Measurements from ENCODE around the gene CDH5. TPM values are rescaled to one million over a fixed set of nuclear protein-coding genes. Genes with fewer than 3 reads are reported as not detected.

Gene CDH5
- total RNA-seq, 2 donors from 2014 or later, result 0.18 TPM; not detected in 1

DNA sequence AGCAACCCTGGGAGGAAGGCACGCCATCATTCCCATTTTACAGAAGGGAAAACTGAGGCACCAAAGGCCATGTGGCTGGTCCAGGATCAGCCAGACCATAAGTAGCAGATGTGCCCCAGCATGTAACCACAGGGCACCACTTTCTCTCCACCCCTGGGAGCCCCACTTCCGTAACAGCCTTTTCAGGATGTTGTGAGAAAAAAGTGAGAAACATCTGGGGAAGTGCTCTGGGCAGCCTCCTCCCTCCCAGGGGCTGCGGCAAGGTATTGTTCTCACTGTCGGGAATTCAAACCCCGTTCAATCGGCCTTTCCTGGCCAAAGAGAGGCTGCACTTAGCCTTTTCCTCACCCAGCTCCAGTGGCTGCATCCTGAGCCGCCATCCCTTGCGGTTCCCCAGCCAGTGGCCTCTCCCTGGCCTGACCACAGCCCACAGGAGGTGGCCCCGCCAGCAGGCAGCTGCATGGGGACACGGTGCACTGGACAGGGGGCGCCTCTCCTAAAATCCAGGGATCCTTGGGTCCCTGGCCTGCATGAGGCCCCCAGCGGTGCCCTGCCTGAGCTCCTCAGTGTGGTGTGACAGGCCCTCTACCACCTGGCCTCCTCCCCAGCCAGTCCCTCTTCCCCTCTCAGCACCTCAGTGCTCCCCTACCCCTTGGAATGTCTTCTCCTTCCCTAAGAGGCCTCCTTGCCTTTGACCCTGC is 5.7 kb upstream of the CDH5 start:
- no peaks in the 10 kb centered on the region for H3K36me3 Mint-ChIP-seq (ENCODE audit: low read depth)
- H3K27me3 ChIP-seq (ENCODE audit: control insufficient read depth, insufficient read depth, low read length, poor library complexity, severe bottlenecking), result no peaks in the 10 kb centered on the region
- no peak overlapping the region for H3K4me3 Mint-ChIP-seq
- peaks cover 19% of the 10 kb centered on the region for H3K4me1 Mint-ChIP-seq
- TF ChIP-seq, protein P1, sequence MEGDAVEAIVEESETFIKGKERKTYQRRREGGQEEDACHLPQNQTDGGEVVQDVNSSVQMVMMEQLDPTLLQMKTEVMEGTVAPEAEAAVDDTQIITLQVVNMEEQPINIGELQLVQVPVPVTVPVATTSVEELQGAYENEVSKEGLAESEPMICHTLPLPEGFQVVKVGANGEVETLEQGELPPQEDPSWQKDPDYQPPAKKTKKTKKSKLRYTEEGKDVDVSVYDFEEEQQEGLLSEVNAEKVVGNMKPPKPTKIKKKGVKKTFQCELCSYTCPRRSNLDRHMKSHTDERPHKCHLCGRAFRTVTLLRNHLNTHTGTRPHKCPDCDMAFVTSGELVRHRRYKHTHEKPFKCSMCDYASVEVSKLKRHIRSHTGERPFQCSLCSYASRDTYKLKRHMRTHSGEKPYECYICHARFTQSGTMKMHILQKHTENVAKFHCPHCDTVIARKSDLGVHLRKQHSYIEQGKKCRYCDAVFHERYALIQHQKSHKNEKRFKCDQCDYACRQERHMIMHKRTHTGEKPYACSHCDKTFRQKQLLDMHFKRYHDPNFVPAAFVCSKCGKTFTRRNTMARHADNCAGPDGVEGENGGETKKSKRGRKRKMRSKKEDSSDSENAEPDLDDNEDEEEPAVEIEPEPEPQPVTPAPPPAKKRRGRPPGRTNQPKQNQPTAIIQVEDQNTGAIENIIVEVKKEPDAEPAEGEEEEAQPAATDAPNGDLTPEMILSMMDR (conservative IDR thresholded peaks at IDR 0.05), result no peak
- H3K27ac Mint-ChIP-seq, result no peak overlapping the region
- H3K9ac ChIP-seq (ENCODE audit: extremely low read depth, low read length, poor library complexity, severe bottlenecking), result no peak overlapping the region
- H3K4me1 ChIP-seq (ENCODE audit: control insufficient read depth, insufficient read depth, low read length), result peaks cover 11% of the 10 kb centered on the region
- no peak for DNase-seq
- H3K4me3 ChIP-seq (ENCODE audit: low read length), result no peak overlapping the region
- no peaks in the 10 kb centered on the region for H3K9me3 Mint-ChIP-seq
- no peak overlapping the region for H3K27ac ChIP-seq (ENCODE audit: low read depth, low read length)
- 83 to 88% methylated on average over 7 to 12 of the region's 12 CpGs for WGBS, 2 experiments (ENCODE audit: insufficient coverage in 1 of 2, insufficient read length in 1 of 2)
- H3K36me3 ChIP-seq (ENCODE audit: control insufficient read depth, insufficient read depth, low read length), result no peaks in the 10 kb centered on the region
- no peaks in the 10 kb centered on the region for H3K9me3 ChIP-seq (ENCODE audit: control insufficient read depth, low read length)
- peaks cover 10% of the 10 kb centered on the region for H3K27me3 Mint-ChIP-seq (ENCODE audit: insufficient read depth)

DNA sequence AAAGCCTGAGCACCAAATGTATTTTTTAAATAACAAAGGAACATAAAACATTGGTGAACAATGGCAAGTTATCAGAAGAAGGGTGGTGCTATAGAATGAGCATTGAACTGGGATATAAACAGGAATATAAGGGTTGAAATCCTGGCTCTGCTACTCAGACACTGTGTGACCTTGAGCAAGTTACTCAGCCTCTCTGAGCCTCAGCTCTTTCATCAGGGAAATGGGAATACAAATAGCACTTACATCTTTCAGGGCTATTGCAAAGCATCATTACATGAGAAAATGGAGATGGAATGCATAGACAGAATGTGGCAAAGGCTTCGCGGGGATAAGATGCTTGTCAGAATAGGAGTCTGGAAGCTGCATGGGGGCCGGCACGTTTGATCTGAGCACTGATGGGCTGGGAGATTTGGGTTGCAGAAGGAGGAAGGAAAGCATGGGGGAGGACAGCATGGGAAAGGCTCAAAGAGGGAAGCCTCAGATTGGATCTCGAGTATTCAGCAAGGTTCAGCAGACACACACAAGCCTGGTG is 4.8 kb upstream of the CDH5 start:
- 82 to 86% methylated on average over 5 of the region's 5 CpGs for WGBS, 2 experiments (ENCODE audit: insufficient coverage in 1 of 2, insufficient read length in 1 of 2)
- Mint-ChIP-seq H3K27ac (no peak overlapping the region), H3K4me3 (no peak overlapping the region)

DNA sequence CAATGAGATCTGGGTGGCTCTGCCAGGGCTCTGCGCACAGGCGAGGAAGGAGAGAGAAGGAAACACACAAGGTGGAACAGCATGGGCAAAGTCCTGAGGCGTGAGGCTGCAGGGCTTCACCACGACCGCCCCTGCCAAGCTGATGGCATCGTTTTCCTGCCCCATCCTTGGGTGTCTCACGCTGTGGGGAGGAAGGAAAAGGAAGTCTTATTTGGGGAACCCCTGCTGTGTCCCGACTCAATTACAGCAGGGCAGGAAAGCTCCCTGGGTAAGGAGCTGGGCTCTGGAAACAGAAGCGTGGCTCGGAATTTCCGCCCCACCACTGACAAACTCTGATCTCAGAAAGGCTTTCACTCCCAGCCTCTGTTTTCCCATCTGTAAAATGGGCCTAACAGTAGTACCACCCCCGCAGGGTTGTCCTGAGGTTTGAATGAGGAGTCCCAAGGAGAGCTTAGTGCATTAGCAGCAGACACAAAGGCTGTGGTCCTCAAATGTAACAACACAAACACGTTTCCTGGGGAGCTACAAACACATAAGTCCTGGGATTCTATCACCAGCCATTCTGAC is 3.2 kb upstream of the CDH5 start:
- H3K27me3 Mint-ChIP-seq (ENCODE audit: insufficient read depth), result peaks cover 8% of the 10 kb centered on the region
- Histone ChIP-seq H3K9ac (ENCODE audit: extremely low read depth, low read length, poor library complexity, severe bottlenecking) (no peak overlapping the region), H3K27me3 (ENCODE audit: control insufficient read depth, insufficient read depth, low read length, poor library complexity, severe bottlenecking) (no peaks in the 10 kb centered on the region), H3K36me3 (ENCODE audit: control insufficient read depth, insufficient read depth, low read length) (no peaks in the 10 kb centered on the region), H3K4me3 (ENCODE audit: low read length) (no peak overlapping the region), H3K27ac (ENCODE audit: low read depth, low read length) (no peak overlapping the region), H3K9me3 (ENCODE audit: control insufficient read depth, low read length) (no peaks in the 10 kb centered on the region), H3K4me1 (ENCODE audit: control insufficient read depth, insufficient read depth, low read length) (peaks cover 11% of the 10 kb centered on the region)
- H3K27ac Mint-ChIP-seq, result no peak overlapping the region
- no peaks in the 10 kb centered on the region for H3K36me3 Mint-ChIP-seq (ENCODE audit: low read depth)
- no peak for DNase-seq
- no peak overlapping the region for H3K4me3 Mint-ChIP-seq
- 83 to 88% methylated on average over 9 to 13 of the region's 13 CpGs for WGBS, 2 experiments (ENCODE audit: insufficient coverage in 1 of 2, insufficient read length in 1 of 2)
- TF ChIP-seq, protein P1 (conservative IDR thresholded peaks at IDR 0.05), result no peak
- peaks cover 26% of the 10 kb centered on the region for H3K4me1 Mint-ChIP-seq
- no peaks in the 10 kb centered on the region for H3K9me3 Mint-ChIP-seq

More for the DNA sequence above, 4.8 kb upstream of the CDH5 start:
- Mint-ChIP-seq H3K4me1 (peaks cover 20% of the 10 kb centered on the region), H3K9me3 (no peaks in the 10 kb centered on the region), H3K36me3 (ENCODE audit: low read depth) (no peaks in the 10 kb centered on the region), H3K27me3 (ENCODE audit: insufficient read depth) (peaks cover 10% of the 10 kb centered on the region)
- TF ChIP-seq, protein P1 (conservative IDR thresholded peaks at IDR 0.05), result no peak
- Histone ChIP-seq H3K27ac (ENCODE audit: low read depth, low read length) (no peak overlapping the region), H3K9ac (ENCODE audit: extremely low read depth, low read length, poor library complexity, severe bottlenecking) (no peak overlapping the region), H3K27me3 (ENCODE audit: control insufficient read depth, insufficient read depth, low read length, poor library complexity, severe bottlenecking) (no peaks in the 10 kb centered on the region), H3K9me3 (ENCODE audit: control insufficient read depth, low read length) (no peaks in the 10 kb centered on the region), H3K36me3 (ENCODE audit: control insufficient read depth, insufficient read depth, low read length) (no peaks in the 10 kb centered on the region), H3K4me3 (ENCODE audit: low read length) (no peak overlapping the region), H3K4me1 (ENCODE audit: control insufficient read depth, insufficient read depth, low read length) (peaks cover 11% of the 10 kb centered on the region)
- peak; percentile 32 for DNase-seq
